ENCODE results near the gene TTC39A. TPM values are rescaled to one million over a fixed set of nuclear protein-coding genes. Genes with fewer than 3 reads are reported as not detected.

TTC39A gene
- total RNA-seq, 3 donors from 2014 or later: 32.3 to 95.1 (median 87.0) TPM

- no peak overlapping the region for H3K4me3 ChIP-seq
- TF ChIP-seq CTCF (IDR thresholded peaks at IDR 0.05): no peak
- no peaks in the 10 kb centered on the region for H3K9me3 ChIP-seq
- H3K4me1 ChIP-seq (ENCODE audit: low read depth): no peaks in the 10 kb centered on the region
- H3K36me3 ChIP-seq (ENCODE audit: low read depth): no peaks in the 10 kb centered on the region
- DNase-seq (no peak), ATAC-seq (no peak)
- intact Hi-C loops (cut with DNase I, micrococcal nuclease): no loop called here
Observed at GRCh38 chr1:51272916-51273315, 57.4 kb downstream of the TTC39A start.

GRCh38 chr1:51270751-51271150, 59.6 kb downstream of the TTC39A start:
- ATAC-seq: no peak
- no peak for DNase-seq
- no peaks in the 10 kb centered on the region for H3K36me3 ChIP-seq (ENCODE audit: low read depth)
- no peak overlapping the region for H3K4me3 ChIP-seq
- intact Hi-C loops (cut with DNase I, micrococcal nuclease): no loop called here
- no peaks in the 10 kb centered on the region for H3K9me3 ChIP-seq
- no peak for TF ChIP-seq CTCF (IDR thresholded peaks at IDR 0.05)
- H3K4me1 ChIP-seq (ENCODE audit: low read depth): no peaks in the 10 kb centered on the region

- intact Hi-C loops (cut with DNase I, micrococcal nuclease): no loop called here
- no peak overlapping the region for H3K4me3 ChIP-seq
- peaks cover 7% of the 10 kb centered on the region for H3K4me1 ChIP-seq (ENCODE audit: low read depth)
- H3K36me3 ChIP-seq (ENCODE audit: low read depth): no peaks in the 10 kb centered on the region
- DNase-seq (no peak), ATAC-seq (no peak)
- no peaks in the 10 kb centered on the region for H3K9me3 ChIP-seq
- no peak for TF ChIP-seq CTCF (IDR thresholded peaks at IDR 0.05)
Observed at GRCh38 chr1:51268634-51269033, 61.7 kb downstream of the TTC39A start.

DNA sequence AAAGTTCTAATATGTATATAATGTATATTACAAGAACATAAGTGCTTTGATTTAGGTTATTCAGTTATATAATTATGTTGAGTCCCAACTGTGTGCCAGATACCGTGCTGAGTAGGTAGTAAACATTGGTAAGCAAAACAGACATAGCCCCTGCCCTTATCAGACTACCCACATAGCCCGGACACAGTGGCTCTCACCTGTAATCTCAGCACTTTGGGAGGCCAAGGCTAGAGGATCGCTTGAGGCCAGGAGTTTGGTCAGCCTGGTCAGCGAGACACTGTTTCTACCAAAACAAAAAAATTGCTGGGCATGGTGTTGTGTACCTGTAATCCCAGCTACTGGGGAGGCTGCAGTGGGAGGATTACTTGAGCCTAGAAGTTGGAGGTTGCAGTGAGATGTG, 63.6 kb downstream of the TTC39A start:
- Histone ChIP-seq H3K4me3 (no peak overlapping the region), H3K9me3 (no peaks in the 10 kb centered on the region), H3K4me1 (ENCODE audit: low read depth) (peaks cover 7% of the 10 kb centered on the region), H3K36me3 (ENCODE audit: low read depth) (no peaks in the 10 kb centered on the region)
- DNase-seq (no peak), ATAC-seq (no peak)
- intact Hi-C loops (cut with DNase I, micrococcal nuclease): no loop called here
- no peak for TF ChIP-seq CTCF (IDR thresholded peaks at IDR 0.05)

- Histone ChIP-seq H3K9me3 (no peaks in the 10 kb centered on the region), H3K4me1 (ENCODE audit: low read depth) (peaks cover 7% of the 10 kb centered on the region), H3K4me3 (no peak overlapping the region), H3K36me3 (ENCODE audit: low read depth) (no peaks in the 10 kb centered on the region)
- DNase-seq (no peak), ATAC-seq (no peak)
- intact Hi-C loops (cut with DNase I, micrococcal nuclease): no loop called here
- no peak for TF ChIP-seq CTCF (IDR thresholded peaks at IDR 0.05)
Observed at GRCh38 chr1:51266181-51266580, 64.2 kb downstream of the TTC39A start.

DNA sequence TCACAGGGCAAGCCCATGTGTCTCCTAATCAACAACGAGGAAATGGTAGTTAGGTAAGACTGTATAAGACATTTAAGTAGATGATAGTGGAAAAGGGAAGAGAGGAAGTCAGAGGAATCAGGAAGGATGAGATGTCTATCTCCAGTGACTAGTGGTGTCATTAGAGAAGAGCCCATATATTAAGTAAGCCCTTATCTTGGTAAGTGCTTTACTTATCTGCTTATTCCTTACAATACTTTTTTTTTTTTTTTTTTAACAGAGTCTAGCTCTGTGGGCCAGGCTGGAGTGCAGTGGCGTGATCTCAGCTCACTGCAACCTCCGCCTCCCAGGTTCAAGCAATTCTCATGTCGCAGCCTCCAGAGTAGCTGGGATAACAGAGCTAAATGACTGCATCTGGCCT, 64.7 kb downstream of the TTC39A start:
- H3K4me1 ChIP-seq (ENCODE audit: low read depth): peaks cover 7% of the 10 kb centered on the region
- TF ChIP-seq CTCF (IDR thresholded peaks at IDR 0.05): no peak
- ATAC-seq (no peak), DNase-seq (no peak)
- H3K9me3 ChIP-seq: no peaks in the 10 kb centered on the region
- intact Hi-C loops (cut with DNase I, micrococcal nuclease): no loop called here
- H3K4me3 ChIP-seq: no peak overlapping the region
- H3K36me3 ChIP-seq (ENCODE audit: low read depth): no peaks in the 10 kb centered on the region
